ENCODE measurements around the gene DCTN5. TPM values are rescaled to one million over a fixed set of nuclear protein-coding genes. Genes with fewer than 3 reads are reported as not detected.

The DCTN5 gene
- polyA plus RNA-seq, 2 of the 4 experiments (the other 2 are of a cell fraction), result 64.6 to 91.1 TPM

- Histone ChIP-seq H3K4me2 (peak within 1 kb of the TSS; percentile 90), H3K27ac (peak within 1 kb of the TSS; percentile 80 to 91), H3K4me1 (peaks cover 27% of the 10 kb centered on the region), H3K9me3 (no peaks in the 10 kb centered on the region), H3K4me3 (peak within 1 kb of the TSS; percentile 78)
- ChIA-PET POLR2A (interaction anchor here (0.8 kb wide), 1 partner anchor 51 kb away, joined by 3 read pairs; no protein-coding TSS in a partner anchor), CTCF (interaction anchor here (0.6 to 4.3 kb wide), 17 partner anchors 9 to 826 kb away, joined by 3 to 27 read pairs (median 3); no protein-coding TSS in a partner anchor)
- ATAC-seq, result peak; percentile 94 to 97
- 5% methylated on average over 30 of the region's 75 CpGs for WGBS (ENCODE audit: missing lambda C conversion rate)
- DNase-seq (ENCODE audit: low read depth in 1 of 2, low spot score in 1 of 2), result peak; percentile 88 to 96
- no peak for TF ChIP-seq HMGXB4 (CRISPR knock-in tag; IDR thresholded peaks at IDR 0.05; ENCODE audit: borderline replicate concordance)
- no peak for TF ChIP-seq RARB (CRISPR knock-in tag; IDR thresholded peaks at IDR 0.05)
- TF ChIP-seq RAD21 (conservative IDR thresholded peaks at IDR 0.05 in 1 of 2, IDR thresholded peaks at IDR 0.05 in 1 of 2), result peak; percentile 39 to 55
- peak; percentile 33; the same call in 1 of the 2 replicates for TF ChIP-seq POLR2A (IDR thresholded peaks at IDR 0.05; ENCODE audit: low read length)
- no peak for TF ChIP-seq RCOR1 (IDR thresholded peaks at IDR 0.05; ENCODE audit: low read depth, low read length)
- TF ChIP-seq MAZ (IDR thresholded peaks at IDR 0.05; ENCODE audit: borderline replicate concordance, low read depth, low read length), result no peak
- TF ChIP-seq, protein P1, sequence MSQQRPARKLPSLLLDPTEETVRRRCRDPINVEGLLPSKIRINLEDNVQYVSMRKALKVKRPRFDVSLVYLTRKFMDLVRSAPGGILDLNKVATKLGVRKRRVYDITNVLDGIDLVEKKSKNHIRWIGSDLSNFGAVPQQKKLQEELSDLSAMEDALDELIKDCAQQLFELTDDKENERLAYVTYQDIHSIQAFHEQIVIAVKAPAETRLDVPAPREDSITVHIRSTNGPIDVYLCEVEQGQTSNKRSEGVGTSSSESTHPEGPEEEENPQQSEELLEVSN (IDR thresholded peaks at IDR 0.05; ENCODE audit: borderline replicate concordance, low read depth), result peak; percentile 78
- TF ChIP-seq GATA3 (IDR thresholded peaks at IDR 0.05; ENCODE audit: borderline replicate concordance), result 0 out of 2 replicates have a peak, but pooled peaks have one; percentile 23
- TF ChIP-seq HOXB13 (CRISPR knock-in tag; IDR thresholded peaks at IDR 0.05; ENCODE audit: low read depth), result no peak
- TF ChIP-seq EP300 (IDR thresholded peaks at IDR 0.05), result no peak
- TF ChIP-seq CTCF (IDR thresholded peaks at IDR 0.05), result peak; percentile 42
- TF ChIP-seq, protein P2, sequence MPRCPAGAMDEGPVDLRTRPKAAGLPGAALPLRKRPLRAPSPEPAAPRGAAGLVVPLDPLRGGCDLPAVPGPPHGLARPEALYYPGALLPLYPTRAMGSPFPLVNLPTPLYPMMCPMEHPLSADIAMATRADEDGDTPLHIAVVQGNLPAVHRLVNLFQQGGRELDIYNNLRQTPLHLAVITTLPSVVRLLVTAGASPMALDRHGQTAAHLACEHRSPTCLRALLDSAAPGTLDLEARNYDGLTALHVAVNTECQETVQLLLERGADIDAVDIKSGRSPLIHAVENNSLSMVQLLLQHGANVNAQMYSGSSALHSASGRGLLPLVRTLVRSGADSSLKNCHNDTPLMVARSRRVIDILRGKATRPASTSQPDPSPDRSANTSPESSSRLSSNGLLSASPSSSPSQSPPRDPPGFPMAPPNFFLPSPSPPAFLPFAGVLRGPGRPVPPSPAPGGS (IDR thresholded peaks at IDR 0.05), result no peak
- TF ChIP-seq USF2 (IDR thresholded peaks at IDR 0.05), result peak; percentile 62
- no peak for TF ChIP-seq KDM1A (IDR thresholded peaks at IDR 0.05; ENCODE audit: low read depth)
- TF ChIP-seq, protein P3, sequence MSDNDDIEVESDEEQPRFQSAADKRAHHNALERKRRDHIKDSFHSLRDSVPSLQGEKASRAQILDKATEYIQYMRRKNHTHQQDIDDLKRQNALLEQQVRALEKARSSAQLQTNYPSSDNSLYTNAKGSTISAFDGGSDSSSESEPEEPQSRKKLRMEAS (IDR thresholded peaks at IDR 0.05), result peak; percentile 96
- TF ChIP-seq CEBPB (IDR thresholded peaks at IDR 0.05), result no peak; a peak in 1 of 4 replicates
- TF ChIP-seq ESRRA (IDR thresholded peaks at IDR 0.05; ENCODE audit: borderline replicate concordance, low read length), result no peak
- peak; percentile 77; the same call in 1 of the 2 replicates for TF ChIP-seq MYC (IDR thresholded peaks at IDR 0.05; ENCODE audit: borderline replicate concordance, low read length)
- TF ChIP-seq PBX3 (IDR thresholded peaks at IDR 0.05), result peak; percentile 76; the same call in 1 of the 2 replicates
- TF ChIP-seq RNF2 (IDR thresholded peaks at IDR 0.05; ENCODE audit: borderline replicate concordance, low read depth), result no peak
- TF ChIP-seq HDAC2 (IDR thresholded peaks at IDR 0.05), result peak; percentile 71; the same call in 1 of the 2 replicates
- no peak for TF ChIP-seq MAFK (IDR thresholded peaks at IDR 0.05; ENCODE audit: partially characterized antibody)
- TF ChIP-seq KDM5A (IDR thresholded peaks at IDR 0.05), result peak; percentile 83
- peak in 1 of 2 experiments; percentile 66; a peak in 2 of 5 replicates for TF ChIP-seq JUN (IDR thresholded peaks at IDR 0.05)
- TF ChIP-seq SMC3 (IDR thresholded peaks at IDR 0.05), result no peak; the same call in 1 of the 3 replicates
- FAIRE-seq, result no peak
These were observed 37.4 kb downstream of the DCTN5 start, which contains the start of gene PLK1 for GRCh38 chr16:23678430-23679273. Gene PLK1, plus strand, starts transcription at chr16:23678889. Its CDS starts 44 bp downstream, at chr16:23678933.

Measured in A549 (cell line).